IMR-90 (cell line): ENCODE data around the gene TBCEL. TPM values are rescaled to one million over a fixed set of nuclear protein-coding genes. Genes with fewer than 3 reads are reported as not detected.

Experiments
- ATAC-seq: fragments of 200-7000 bp; cut with Tn5 transposase; 2 replicates; pipeline ENCODE4 v1.9.1; 2020; ENCODE audit warnings: low read depth, mild to moderate bottlenecking, moderate library complexity
- BruUV-seq: library from RNA; stranded (reverse); fragments of 400-500 nt; replicated peaks from 2 replicates; lab custom pipeline; 2021; lab: Mats Ljungman, UMichigan
- CTCF ChIA-PET: fragments of 300-600 bp; formaldehyde crosslinking; extraction: SDS; loops from one replicate; lab custom pipeline; 2021; ENCODE audit warnings: antibody characterized with exemption; lab: Yijun Ruan, JAX
- POLR2A ChIA-PET: fragments of 300-600 bp; sonication (Branson Sonifier 250); formaldehyde crosslinking; loops from one replicate; lab custom pipeline; 2022; ENCODE audit warnings: antibody characterized with exemption; ENCODE audit not compliant: unreplicated experiment; lab: Charles Lee
- DNase-seq: peaks from one replicate; pipeline ENCODE4 v3.0.0; 2013
- H2AFZ ChIP-seq: replicated peaks from 2 replicates; pipeline ENCODE3; 2013; ENCODE audit warnings: low read length, mild to moderate bottlenecking; ENCODE audit not compliant: poor library complexity
- H2AK5ac ChIP-seq: 2 replicates; pipeline ENCODE4 v1.6.1; 2013; ENCODE audit warnings: low read depth, low read length, inconsistent platforms
- H2AK9ac ChIP-seq: replicated peaks from 2 replicates; pipeline ENCODE3; 2013; ENCODE audit warnings: mild to moderate bottlenecking, low read depth, low read length, moderate library complexity; ENCODE audit not compliant: poor library complexity
- H2BK120ac ChIP-seq: 2 replicates; pipeline ENCODE4 v1.6.1; 2013; ENCODE audit warnings: low read depth, low read length, inconsistent platforms
- H2BK15ac ChIP-seq: 3 replicates; pipeline ENCODE4 v1.6.1; 2013; ENCODE audit warnings: low read depth, low read length, inconsistent platforms
- H2BK20ac ChIP-seq: 2 replicates; pipeline ENCODE4 v1.6.1; 2013; ENCODE audit warnings: low read depth, mild to moderate bottlenecking, inconsistent platforms, low read length, moderate library complexity
- H2BK5ac ChIP-seq: 2 replicates; pipeline ENCODE4 v1.6.1; 2013; ENCODE audit warnings: mild to moderate bottlenecking, low read depth, low read length, inconsistent platforms; ENCODE audit not compliant: poor library complexity, severe bottlenecking
- H3K14ac ChIP-seq: replicated peaks from 2 replicates; pipeline ENCODE4 v1.6.1; 2013; ENCODE audit warnings: low read depth, low read length, inconsistent platforms
- H3K18ac ChIP-seq: 2 replicates; pipeline ENCODE4 v1.6.1; 2013; ENCODE audit warnings: low read depth, low read length, control low read depth
- H3K23ac ChIP-seq: 2 replicates; pipeline ENCODE4 v1.6.1; 2013; ENCODE audit warnings: low read depth, low read length, inconsistent platforms
- H3K27ac ChIP-seq: 2 replicates; pipeline ENCODE4 v1.5.1; 2013; ENCODE audit warnings: mild to moderate bottlenecking, control low read depth, low read length; ENCODE audit not compliant: insufficient read depth
- H3K27me3 ChIP-seq: 2 replicates; pipeline ENCODE4 v1.6.1; 2013; ENCODE audit warnings: low read length; ENCODE audit not compliant: control insufficient read depth, insufficient read depth
- H3K36me3 ChIP-seq: 2 replicates; pipeline ENCODE4 v1.6.1; 2013; ENCODE audit warnings: low read length, mixed read lengths; ENCODE audit not compliant: control insufficient read depth, insufficient read depth
- H3K4ac ChIP-seq: 2 replicates; pipeline ENCODE4 v1.6.1; 2013; ENCODE audit warnings: low read depth, low read length, inconsistent platforms
- H3K4me1 ChIP-seq: 2 replicates; pipeline ENCODE4 v1.6.1; 2013; ENCODE audit warnings: low read length, mixed read lengths; ENCODE audit not compliant: control insufficient read depth, insufficient read depth
- H3K4me2 ChIP-seq: 2 replicates; pipeline ENCODE4 v1.6.1; 2013; ENCODE audit warnings: low read depth, mild to moderate bottlenecking, control low read depth, low read length, moderate library complexity
- H3K4me3 ChIP-seq: 2 replicates; pipeline ENCODE4 v1.5.1; 2013; ENCODE audit warnings: low read depth, mild to moderate bottlenecking, control low read depth, low read length, moderate library complexity; ENCODE audit not compliant: insufficient read depth
- H3K56ac ChIP-seq: 2 replicates; pipeline ENCODE4 v1.6.1; 2013; ENCODE audit warnings: low read length, inconsistent platforms; ENCODE audit not compliant: insufficient read depth; ENCODE audit errors: extremely low read depth
- H3K79me1 ChIP-seq, 2 experiments: 2 replicates each; pipeline ENCODE4 v1.6.1; 2013; ENCODE audit warnings: low read length in 2 of 2, inconsistent platforms in 1 of 2, low read depth in 1 of 2
- H3K9ac ChIP-seq: 2 replicates; pipeline ENCODE4 v1.6.1; 2013; ENCODE audit warnings: low read depth, low read length, control low read depth
- H3K9me1 ChIP-seq: 2 replicates; pipeline ENCODE4 v1.6.1; 2013; ENCODE audit warnings: low read length, inconsistent platforms; ENCODE audit not compliant: insufficient read depth
- H3K9me3 ChIP-seq: 2 replicates; pipeline ENCODE4 v1.6.1; 2013; ENCODE audit warnings: low read length; ENCODE audit not compliant: control insufficient read depth, insufficient read depth
- H4K20me1 ChIP-seq: 2 replicates; pipeline ENCODE4 v1.6.1; 2013; ENCODE audit warnings: low read length, inconsistent platforms; ENCODE audit not compliant: insufficient read depth
- H4K5ac ChIP-seq: 2 replicates; pipeline ENCODE4 v1.6.1; 2013; ENCODE audit warnings: mild to moderate bottlenecking, low read depth, low read length, control low read depth
- H4K8ac ChIP-seq, 2 experiments: 2 replicates each; pipeline ENCODE4 v1.6.1; 2013; ENCODE audit warnings: low read depth in 2 of 2, low read length in 2 of 2, control low read depth in 1 of 2, inconsistent platforms in 1 of 2
- H4K91ac ChIP-seq: 2 replicates; pipeline ENCODE4 v1.6.1; 2013; ENCODE audit warnings: low read depth, low read length, inconsistent platforms; ENCODE audit not compliant: insufficient read depth
- BHLHE40 ChIP-seq: fragments of 150-350 bp; IDR thresholded peaks from 2 replicates; pipeline ENCODE4 v1.6.1; 2016; ENCODE audit warnings: mild to moderate bottlenecking, low read depth, low read length
- CEBPB ChIP-seq: IDR thresholded peaks from 2 replicates; pipeline ENCODE4 v1.6.1; 2012; ENCODE audit warnings: low read depth, low read length, improper control_type of control experiment
- CHD1 ChIP-seq: IDR thresholded peaks from 2 replicates; pipeline ENCODE4 v1.6.1; 2012; ENCODE audit warnings: low read depth, low read length, improper control_type of control experiment
- CTCF ChIP-seq: conservative IDR thresholded peaks from 2 replicates; pipeline ENCODE4 v1.5.1; 2012; ENCODE audit warnings: mild to moderate bottlenecking, low read depth, low read length, improper control_type of control experiment
- ELK1 ChIP-seq: fragments of 150-350 bp; IDR thresholded peaks from 2 replicates; pipeline ENCODE4 v1.6.1; 2016; ENCODE audit warnings: low read depth, mild to moderate bottlenecking, low read length, moderate library complexity, borderline replicate concordance
- FOS ChIP-seq: fragments of 150-350 bp; IDR thresholded peaks from 2 replicates; pipeline ENCODE4 v1.6.1; 2016; ENCODE audit warnings: low read depth, low read length
- MAFK ChIP-seq: IDR thresholded peaks from 2 replicates; pipeline ENCODE4 v1.6.1; 2012; ENCODE audit warnings: low read depth, low read length, improper control_type of control experiment
- MAZ ChIP-seq: IDR thresholded peaks from 2 replicates; pipeline ENCODE4 v1.6.1; 2012; ENCODE audit warnings: low read depth, mild to moderate bottlenecking, low read length, improper control_type of control experiment, moderate library complexity, borderline replicate concordance
- MXI1 ChIP-seq: IDR thresholded peaks from 2 replicates; pipeline ENCODE4 v1.6.1; 2012; ENCODE audit warnings: low read depth, mild to moderate bottlenecking, low read length, moderate library complexity, borderline replicate concordance
- NFE2L2 ChIP-seq: fragments of 150-350 bp; IDR thresholded peaks from 2 replicates; pipeline ENCODE4 v1.6.1; 2016; ENCODE audit warnings: low read depth, mild to moderate bottlenecking, low read length
- POLR2A ChIP-seq: IDR thresholded peaks from 2 replicates; pipeline ENCODE4 v1.6.1; 2012; ENCODE audit warnings: mild to moderate bottlenecking, low read depth, low read length
- RAD21 ChIP-seq: IDR thresholded peaks from 2 replicates; pipeline ENCODE4 v1.6.1; 2012; ENCODE audit warnings: low read length, improper control_type of control experiment
- RCOR1 ChIP-seq: IDR thresholded peaks from 2 replicates; pipeline ENCODE4 v1.6.1; 2012; ENCODE audit warnings: mild to moderate bottlenecking, low read length, improper control_type of control experiment; ENCODE audit not compliant: insufficient replicate concordance
- RFX5 ChIP-seq: IDR thresholded peaks from 2 replicates; pipeline ENCODE4 v1.8.0; 2012; ENCODE audit warnings: low read depth, mild to moderate bottlenecking, low read length, moderate library complexity
- SMC3 ChIP-seq: fragments of 150-350 bp; IDR thresholded peaks from 2 replicates; pipeline ENCODE4 v1.6.1; 2016; ENCODE audit warnings: low read depth, mild to moderate bottlenecking, antibody characterized with exemption, low read length, moderate library complexity
- USF2 ChIP-seq: fragments of 150-350 bp; IDR thresholded peaks from 2 replicates; pipeline ENCODE4 v1.6.1; 2017; ENCODE audit warnings: mild to moderate bottlenecking, antibody characterized with exemption, low read length, low read depth
- WGBS, 2 experiments: methylation state at CpG; one replicate each; pipeline versions ENCODE4 v1.1.5 to v1.1.7; 2013; ENCODE audit warnings: missing lambda C conversion rate in 2 of 2; ENCODE audit not compliant: insufficient read length in 1 of 2; ENCODE audit errors: extremely low coverage in 2 of 2; 5-methylcytosine and 5-hydroxymethylcytosine counted together
- dilution Hi-C: fragments of 300-500 bp; cut with HindIII; formaldehyde crosslinking; loops from one replicate; pipeline ENCODE4 v1.14.3; 2018; ENCODE audit warnings: low sequenced_read_pairs; ENCODE audit not compliant: unreplicated experiment
- in situ Hi-C: fragments of 300-500 bp; cut with MboI; formaldehyde crosslinking; loops from 3 replicates; pipeline ENCODE4 v1.14.3; 2019; ENCODE audit warnings: low sequenced_read_pairs, inconsistent platforms, mixed read lengths
- intact Hi-C: fragments of 100-400 bp; cut with micrococcal nuclease; formaldehyde crosslinking; loops from 2 replicates; pipeline ENCODE4 v1.10.0; 2022
- polyA plus RNA-seq, 3 experiments: library from polyadenylated mRNA; depleted of rRNA; stranded (reverse); fragments of >200 nt; gene quantifications; 2 replicates each; pipeline ENCODE4 v1.2.3, GENCODE V29; 2012; ENCODE audit warnings: low replicate concordance in 1 of 3
- total RNA-seq: library from RNA; depleted of rRNA; stranded (reverse); fragments of >200 nt; gene quantifications from 2 replicates; pipeline ENCODE4 v1.2.3, GENCODE V29; 2012

Gene TBCEL
- total and polyA plus RNA-seq, 2 of the 4 experiments (the other 2 are of a cell fraction): 7.1 to 21.0 TPM

GRCh38 chr11:121140369-121140768, 116.5 kb downstream of the TBCEL start:
- dilution Hi-C loops: no loop called here
- H3K27ac ChIP-seq: no peak overlapping the region
- CTCF ChIA-PET: no interaction called here
- H3K9me1 ChIP-seq: no peaks in the 10 kb centered on the region
- H3K9ac ChIP-seq: no peak overlapping the region
- H3K79me1 ChIP-seq: no peaks in the 10 kb centered on the region
- TF ChIP-seq RCOR1 (no peak), SMC3 (no peak), ELK1 (no peak), NFE2L2 (no peak), CEBPB (no peak), POLR2A (no peak), CHD1 (no peak), MAZ (no peak), RAD21 (no peak), CTCF (no peak), FOS (no peak), RFX5 (no peak), MXI1 (no peak), USF2 (no peak), BHLHE40 (no peak), MAFK (no peak)
- ATAC-seq (no peak), DNase-seq (no peak)
- H3K36me3 ChIP-seq: no peaks in the 10 kb centered on the region
- H3K56ac ChIP-seq: no peak overlapping the region
- no peak overlapping the region for H3K4ac ChIP-seq
- H3K23ac ChIP-seq: no peak overlapping the region
- H3K18ac ChIP-seq: no peak overlapping the region
- no peak overlapping the region for H3K14ac ChIP-seq
- H2AFZ ChIP-seq: no peak overlapping the region
- POLR2A ChIA-PET: no interaction called here
- no peak overlapping the region for H3K4me2 ChIP-seq
- H2BK15ac ChIP-seq: no peak overlapping the region
- H2AK5ac ChIP-seq: no peak overlapping the region
- no peak overlapping the region for H2AK9ac ChIP-seq
- in situ Hi-C loops: no loop called here
- H4K91ac ChIP-seq: no peak overlapping the region
- no peak overlapping the region for H2BK5ac ChIP-seq
- H3K4me3 ChIP-seq: no peak overlapping the region
- H4K5ac ChIP-seq: no peak overlapping the region
- BruUV-seq: no TSS peak
- WGBS, 2 experiments: 64% methylated on average over 2 of the region's 8 CpGs; no CpG with 5 or more reads in 1 of the 2 experiments
- peaks cover 4% of the 10 kb centered on the region; the same call in 1 of the 2 replicates for H3K27me3 ChIP-seq
- H3K4me1 ChIP-seq: no peaks in the 10 kb centered on the region
- H4K8ac ChIP-seq: no peak overlapping the region
- H4K20me1 ChIP-seq: no peaks in the 10 kb centered on the region
- intact Hi-C loops: no loop called here
- no peaks in the 10 kb centered on the region for H3K9me3 ChIP-seq
- H2BK120ac ChIP-seq: no peak overlapping the region
- H2BK20ac ChIP-seq: no peak overlapping the region
